Activated T-cell treated with anti-CD3 and anti-CD28 coated beads for 48 hours (primary cell): ENCODE results near the gene LMAN1.

ENCODE experiments used
- DNase-seq: peaks from one replicate; pipeline ENCODE4 v3.0.0-alpha.2; 2020; ENCODE audit warnings: low read depth

The LMAN1 gene

DNA sequence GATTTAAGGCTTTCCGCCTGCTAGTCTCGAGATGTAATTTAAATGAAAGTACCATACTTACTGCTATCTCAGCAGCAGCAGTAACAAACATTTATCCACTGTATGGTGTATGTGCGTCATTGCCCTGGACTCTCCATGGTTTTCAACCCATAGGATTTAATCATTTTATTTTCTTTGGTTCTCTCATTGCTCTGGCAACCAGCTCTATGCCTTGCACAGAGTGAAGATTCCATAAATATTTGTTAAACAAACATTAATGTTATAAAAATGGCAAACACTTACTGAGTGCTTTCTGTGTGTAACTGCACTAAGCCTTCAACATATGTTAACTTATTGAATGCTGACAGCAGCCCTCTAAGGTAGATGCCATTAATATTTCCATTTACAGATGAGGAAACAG, 1.3 kb upstream of the LMAN1 start:
- no peak for DNase-seq

DNA sequence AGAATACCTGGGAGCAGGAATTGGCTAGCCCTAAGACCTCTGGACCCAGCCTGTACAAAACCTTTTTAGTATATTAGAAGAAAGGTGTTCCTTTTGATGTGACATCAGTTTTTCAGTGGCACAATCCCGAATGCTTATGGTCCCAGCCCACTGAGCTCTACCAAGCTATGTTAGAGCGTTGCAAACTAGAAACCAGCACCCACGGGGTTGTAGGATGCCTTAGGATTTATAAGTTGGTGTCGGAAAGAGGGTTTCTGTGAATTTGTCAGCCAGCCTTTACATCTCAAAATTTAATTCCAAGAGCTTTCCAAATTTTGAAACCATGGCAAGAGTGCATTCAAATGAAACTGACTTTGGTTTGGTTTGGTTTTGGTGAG, 499 bp upstream of the LMAN1 start:
- no peak for DNase-seq

DNA sequence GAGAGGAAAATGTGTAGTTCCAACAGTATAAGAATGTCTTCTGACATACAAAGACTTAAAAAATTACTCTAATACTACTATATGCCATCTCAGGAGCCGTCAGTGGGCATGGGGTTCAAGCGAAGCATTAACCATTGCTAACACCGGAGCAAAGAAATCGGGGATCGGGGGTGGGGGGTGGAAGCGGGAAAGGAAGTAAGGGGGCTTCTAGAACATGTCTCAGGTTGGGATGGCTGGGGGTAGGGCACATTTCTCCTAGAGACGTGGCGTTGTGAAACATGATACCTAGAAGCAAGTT, 702 bp downstream of the LMAN1 start:
- no peak for DNase-seq

DNA sequence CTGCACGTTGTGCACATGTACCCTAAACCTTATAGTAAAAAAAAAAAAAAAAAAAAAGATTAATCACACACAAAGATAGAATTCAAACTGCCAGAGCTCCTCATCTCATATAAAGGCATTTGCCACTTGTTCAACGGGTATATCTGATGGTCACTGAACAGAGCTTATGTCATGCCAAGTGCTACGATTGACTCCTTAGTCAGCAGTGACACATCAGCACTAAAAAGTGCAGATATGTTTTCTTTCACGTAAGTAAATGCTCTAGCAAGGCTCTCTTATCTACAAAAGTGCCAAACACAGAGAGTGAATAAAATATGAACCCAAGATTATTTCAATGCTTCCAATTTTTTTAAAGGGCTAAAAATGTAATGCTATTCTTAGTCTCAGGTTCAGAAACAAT, 1.1 kb downstream of the LMAN1 start:
- DNase-seq: no peak

DNA sequence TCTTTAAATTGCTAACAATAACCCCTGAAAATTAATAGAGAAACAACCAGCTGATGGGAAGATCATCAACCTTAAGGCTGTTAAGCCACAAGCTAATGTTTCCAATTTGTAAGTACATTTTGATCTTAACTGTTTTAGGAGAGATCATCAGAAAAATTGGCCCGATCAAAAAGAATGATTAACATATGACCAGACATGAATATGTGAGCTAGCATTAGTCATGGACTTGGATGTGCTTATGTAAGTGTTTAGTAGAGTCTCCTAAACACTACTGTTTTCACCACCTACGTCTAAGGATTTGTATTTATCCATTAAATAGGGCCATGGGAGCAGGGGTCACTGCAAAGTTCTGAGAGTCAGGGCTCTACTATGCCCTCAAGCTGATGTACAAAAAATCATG, 4.3 kb downstream of the LMAN1 start:
- no peak for DNase-seq

DNA sequence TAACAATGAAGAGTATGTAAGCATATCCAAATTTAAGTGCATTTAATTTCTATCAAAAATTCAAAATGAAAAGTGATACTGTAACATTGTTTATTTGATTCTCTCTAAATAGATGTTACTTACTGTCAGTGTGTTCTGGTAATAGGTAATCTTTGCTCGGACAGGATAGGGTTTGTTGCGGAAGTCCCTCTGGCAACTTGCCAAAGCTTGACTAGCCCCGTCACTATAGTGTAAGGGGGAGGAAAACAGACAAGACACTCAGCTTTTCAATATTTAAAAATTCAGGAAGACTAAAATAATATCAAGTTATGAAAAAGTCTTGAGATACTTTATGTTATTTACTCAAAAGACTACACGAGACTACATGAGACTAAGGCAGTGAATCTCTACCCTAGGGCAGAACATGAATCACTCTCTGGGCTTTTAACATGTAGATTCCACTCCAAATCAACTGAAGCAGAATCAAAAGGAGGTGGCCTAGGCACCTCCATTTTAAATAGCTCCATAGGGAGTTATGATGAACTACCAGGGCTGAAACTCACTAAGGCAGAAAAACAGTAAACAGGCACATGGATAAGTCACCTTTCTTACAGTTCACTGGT, 5.9 kb downstream of the LMAN1 start:
- DNase-seq: no peak

DNA sequence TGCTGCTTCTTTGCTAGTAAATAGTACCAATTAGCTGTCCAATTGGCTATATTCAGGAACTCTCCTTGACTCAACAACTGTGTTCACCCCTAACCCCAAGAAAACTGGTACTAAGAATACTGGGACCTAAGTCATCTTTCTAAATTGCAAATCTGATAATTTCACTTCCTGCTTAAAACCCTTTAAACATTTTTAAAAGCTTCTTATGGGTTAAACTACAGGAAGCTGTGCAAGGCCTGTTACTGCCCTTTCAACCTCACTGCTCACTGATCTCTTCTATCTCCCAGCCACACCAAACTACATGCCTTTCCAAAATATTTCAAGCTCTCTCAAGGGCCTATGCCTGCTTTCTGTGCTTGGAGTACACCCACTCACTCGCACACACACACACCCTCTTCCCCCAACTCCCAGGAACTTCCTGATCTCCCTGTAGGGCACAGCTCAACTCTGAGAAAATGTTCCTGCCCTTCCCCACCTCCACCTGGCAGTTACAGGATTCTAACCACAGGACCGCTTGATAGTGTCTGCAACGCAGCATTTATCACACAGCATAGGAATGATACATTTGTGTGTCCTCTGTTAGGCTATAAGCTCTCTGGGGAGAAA, 6.7 kb downstream of the LMAN1 start:
- DNase-seq: no peak

DNA sequence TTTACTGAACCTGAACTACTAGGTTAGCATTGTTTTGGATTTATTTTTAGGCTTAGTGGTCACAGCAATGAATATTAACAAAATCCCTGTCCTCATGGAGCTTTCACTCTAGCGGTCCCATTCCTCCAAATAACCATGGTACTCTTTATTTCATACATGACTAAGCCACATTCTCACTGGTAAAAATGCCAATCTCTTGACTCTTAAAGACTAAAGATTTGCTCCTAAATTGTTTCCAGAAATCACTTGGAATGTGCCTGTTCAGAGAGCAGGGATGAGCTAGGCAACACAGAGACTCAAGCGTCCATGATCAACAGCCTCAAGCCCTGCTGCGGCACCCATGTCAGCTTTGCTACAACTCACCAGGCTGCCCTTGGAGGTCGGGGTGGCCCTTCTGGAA, 13.5 kb downstream of the LMAN1 start:
- no peak for DNase-seq

DNA sequence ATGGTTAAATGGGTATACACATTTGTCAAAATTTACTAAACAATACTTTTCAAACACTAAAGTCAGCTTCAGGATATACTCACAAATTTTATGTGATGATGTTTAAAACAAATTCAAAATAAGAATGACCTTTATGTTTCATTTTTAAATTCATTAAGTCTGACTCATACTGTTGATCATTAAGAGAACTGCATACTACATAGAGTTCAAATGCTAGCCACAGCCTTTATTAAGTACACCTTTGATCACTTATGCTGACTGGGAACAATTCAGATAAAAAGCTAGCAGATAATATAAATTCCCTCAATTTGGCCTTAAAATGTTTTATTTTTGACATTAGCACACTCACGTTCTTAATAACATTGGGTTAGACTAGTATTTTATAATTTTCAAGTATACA, 14.1 kb downstream of the LMAN1 start:
- no peak for DNase-seq

DNA sequence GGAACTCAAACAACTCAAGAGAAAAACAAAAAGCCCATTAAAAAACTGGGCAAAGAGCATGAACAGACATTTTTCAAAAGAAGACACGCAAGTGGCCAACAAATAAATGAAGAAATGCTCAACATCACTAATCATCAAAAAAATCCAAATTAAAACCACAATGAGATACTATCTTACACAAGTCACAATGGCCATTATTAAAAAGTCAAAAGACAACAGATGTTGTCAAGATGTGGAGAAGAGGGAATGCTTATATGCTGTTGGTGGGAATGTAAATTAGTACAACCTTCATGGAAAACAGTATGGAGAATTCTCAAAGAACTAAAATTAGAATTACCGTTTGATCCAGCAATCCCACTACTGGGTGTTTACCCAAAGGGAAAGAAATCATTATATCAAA, 15.1 kb downstream of the LMAN1 start:
- DNase-seq: no peak

DNA sequence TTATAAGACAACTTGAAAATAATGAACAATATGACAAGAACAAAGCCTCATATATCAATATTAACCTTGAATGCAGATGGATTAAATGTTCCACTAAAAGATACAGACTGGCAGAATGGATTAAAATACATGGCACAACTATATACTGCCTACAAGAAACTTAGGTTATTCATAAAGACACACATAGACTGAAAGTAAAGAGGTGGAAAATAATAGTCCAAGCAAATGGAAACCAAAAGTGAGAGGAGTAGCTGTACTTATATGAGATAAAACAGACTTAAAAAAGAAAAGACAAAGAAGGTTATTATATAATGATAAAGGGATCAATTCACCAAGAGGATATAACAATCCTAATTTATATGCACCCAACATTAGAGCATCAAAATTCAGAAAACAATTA, 18.2 kb downstream of the LMAN1 start:
- DNase-seq: no peak

DNA sequence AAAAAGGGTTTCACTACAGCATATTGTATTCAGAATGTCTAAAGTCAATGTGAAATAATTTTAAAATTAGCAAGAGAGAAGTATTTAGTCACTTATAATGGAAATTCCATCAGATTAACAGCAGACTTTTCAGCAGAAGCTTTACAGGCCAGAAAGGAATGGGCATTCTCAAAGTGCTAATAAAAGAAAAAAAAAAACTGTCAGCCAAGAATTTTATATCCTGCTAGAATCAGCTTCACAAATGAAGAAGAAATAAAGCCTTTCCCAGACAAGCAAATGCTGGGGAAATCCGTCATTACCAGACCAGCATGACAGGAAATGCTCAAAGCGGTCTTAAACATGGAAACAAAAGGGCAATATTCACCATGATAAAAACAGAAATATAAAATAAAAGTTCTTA, 18.8 kb downstream of the LMAN1 start:
- DNase-seq: no peak

DNA sequence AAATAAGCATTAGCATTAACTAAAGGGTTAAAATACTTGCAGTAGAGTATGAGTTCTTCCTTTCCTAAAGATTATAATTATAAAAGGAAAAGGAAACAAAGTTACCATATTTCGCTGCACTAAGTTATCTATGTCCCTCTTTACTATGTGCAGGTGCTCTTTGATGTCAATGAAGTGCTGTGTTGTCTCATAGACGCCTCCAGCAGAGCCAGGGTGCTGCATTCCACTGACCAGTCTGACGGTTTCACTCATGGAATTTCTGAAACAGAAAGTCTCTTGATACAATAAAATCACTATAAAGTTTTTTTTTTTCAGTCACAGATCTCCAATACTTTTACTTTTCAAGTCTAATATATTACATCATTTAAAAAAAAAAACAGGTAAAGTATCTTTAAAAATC, 26.1 kb downstream of the LMAN1 start:
- no peak for DNase-seq

DNA sequence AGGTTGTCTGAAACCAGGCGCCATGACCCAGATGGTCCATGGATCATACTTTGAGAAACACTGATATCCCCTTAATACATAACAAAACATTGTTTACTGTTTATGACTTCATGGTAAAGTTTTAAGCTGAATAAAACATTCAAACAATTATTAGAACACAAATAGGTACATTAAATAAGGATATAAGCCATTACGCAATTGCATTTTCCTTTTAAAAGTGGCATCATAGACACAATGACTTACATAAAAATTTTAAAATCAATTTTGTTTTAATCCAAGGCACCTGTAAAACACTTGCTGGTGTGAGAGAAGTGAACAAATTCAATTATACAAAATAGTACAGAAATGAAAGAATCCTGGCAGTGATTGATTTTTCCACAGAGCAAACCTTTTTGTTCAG, 30.4 kb downstream of the LMAN1 start:
- no peak for DNase-seq

DNA sequence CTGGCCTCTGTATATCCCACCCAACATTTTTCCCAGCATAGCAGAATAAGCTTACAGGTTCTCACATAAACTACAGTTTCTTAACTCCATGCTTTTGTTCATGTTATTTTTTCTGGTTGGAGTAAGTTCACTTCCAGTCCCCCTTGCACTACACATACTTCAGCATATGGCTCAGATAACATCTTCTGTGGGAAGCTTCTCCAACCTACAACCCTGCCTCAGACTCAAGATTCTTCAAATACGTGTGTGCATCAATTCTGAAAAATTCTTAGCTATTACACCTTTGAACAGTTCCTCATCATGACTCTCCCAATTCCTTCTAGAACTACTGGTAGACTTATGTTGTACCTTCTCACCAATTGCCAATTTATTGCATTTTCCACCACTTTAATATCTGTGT, 33.1 kb downstream of the LMAN1 start:
- no peak for DNase-seq

DNA sequence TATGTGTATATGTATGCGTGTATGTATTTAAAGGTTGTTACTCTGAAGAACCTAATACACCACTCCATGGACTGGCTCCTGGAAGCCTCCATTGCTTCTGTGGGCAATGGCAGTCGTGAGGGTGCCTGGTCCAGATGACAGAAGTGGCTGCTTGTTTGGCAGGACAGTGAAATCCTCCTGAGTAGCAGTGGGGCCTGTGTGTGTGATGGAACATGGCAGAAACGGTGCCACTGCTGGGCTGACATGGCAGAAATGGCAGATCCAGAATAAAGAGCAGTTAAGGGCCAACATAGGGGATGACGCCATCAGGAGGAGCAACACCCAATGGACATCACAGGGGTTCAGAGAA, 34.5 kb downstream of the LMAN1 start:
- no peak for DNase-seq

DNA sequence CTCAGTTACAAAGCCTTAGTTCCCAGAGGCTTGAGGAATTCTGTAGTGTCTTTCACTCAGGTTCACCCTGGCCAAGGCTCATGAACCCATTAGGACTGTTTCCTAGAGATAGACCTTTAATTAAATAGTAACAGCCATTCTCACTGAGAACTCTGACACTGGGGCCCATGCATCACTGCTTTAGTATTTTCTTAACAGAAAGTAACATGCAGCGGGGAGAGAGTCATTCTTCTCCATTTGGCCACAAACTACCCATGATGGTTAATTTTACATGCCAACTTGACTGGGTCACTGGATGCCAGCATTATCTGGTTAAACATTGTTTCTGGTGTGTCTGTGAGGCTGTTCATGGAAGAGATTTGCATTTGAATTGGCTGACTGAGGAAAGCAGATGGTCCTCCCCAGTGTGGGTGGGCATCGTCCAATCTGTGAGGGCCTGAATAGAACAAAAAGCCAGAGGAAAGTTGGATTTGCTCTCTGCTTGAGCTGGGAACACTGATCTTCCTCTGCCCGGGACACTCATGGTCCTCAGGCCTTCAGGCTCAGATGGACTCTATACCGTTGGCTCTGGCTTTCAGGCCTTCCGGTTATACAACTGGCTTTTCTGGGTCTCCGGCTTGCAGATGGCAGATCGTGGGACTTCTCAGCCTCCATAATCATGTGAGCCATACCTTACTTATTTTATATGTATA, 35.0 kb downstream of the LMAN1 start:
- no peak for DNase-seq

DNA sequence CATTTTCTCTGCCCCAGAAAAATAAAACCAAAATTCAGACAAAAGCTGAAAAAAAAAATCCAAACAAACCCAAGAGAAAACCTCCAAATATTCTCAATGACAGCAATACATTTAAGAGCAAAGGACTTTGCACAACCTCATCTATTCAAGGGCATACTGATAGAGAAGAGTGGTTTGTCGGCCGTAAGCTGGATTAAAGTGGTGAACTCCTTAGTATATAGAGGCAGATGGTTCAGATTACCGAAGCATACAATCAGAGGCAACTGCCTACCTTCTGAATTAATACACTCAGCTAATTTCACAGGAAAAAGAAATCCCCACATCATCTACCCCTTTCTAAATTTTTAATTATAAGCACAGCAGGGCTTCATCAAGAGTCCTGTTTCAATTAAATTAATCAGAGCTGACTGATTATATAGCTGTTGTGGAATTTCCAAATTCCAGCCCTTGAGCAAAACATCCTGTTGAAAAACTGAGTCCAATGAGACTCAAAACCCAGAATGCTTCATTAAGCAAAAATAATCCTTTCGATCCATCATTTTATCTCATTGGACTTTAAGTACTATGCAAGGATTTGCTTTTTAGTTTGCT, 40.5 kb downstream of the LMAN1 start, which contains the start of gene CPLX4:
TSS of gene CPLX4 (minus strand) at position 190 of the 591 bp plus-strand sequence. CDS start at position 3, 187 bp downstream.
- DNase-seq: no peak

DNA sequence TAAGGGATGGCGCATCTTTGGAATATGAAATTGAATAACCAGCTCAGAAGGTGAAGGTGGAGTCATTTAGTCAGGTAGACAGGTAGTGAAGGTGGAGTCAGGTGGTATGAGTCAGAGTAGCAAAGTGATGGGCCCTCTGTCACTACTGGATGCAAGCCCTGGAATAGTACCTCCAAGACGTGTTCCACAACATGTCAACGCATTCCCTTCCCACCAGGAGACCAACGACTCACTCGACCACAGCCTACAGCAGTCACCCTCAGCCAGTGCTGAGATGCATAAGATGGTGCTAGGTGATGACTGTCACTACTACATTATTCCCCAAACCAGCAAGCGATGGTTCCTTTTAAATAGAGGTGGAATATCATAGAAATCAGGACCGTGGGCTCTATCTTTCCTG, 47.4 kb downstream of the LMAN1 start:
- DNase-seq: no peak

DNA sequence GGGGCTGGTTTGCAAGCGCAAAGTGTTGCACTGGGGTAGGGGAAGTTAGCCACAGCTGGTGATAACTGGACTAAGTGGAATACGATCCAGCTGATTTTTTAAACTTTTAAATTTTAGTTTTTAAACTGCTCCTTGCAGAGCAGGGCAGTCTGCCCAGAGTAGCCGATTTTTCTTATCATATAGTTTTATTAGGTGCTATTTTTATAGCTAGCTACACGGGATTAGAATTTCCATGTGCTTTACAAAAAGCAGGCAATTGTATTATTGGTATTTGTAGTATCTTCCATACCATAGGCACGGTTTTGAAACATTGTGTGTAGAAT, 50.2 kb downstream of the LMAN1 start:
- DNase-seq: no peak

DNA sequence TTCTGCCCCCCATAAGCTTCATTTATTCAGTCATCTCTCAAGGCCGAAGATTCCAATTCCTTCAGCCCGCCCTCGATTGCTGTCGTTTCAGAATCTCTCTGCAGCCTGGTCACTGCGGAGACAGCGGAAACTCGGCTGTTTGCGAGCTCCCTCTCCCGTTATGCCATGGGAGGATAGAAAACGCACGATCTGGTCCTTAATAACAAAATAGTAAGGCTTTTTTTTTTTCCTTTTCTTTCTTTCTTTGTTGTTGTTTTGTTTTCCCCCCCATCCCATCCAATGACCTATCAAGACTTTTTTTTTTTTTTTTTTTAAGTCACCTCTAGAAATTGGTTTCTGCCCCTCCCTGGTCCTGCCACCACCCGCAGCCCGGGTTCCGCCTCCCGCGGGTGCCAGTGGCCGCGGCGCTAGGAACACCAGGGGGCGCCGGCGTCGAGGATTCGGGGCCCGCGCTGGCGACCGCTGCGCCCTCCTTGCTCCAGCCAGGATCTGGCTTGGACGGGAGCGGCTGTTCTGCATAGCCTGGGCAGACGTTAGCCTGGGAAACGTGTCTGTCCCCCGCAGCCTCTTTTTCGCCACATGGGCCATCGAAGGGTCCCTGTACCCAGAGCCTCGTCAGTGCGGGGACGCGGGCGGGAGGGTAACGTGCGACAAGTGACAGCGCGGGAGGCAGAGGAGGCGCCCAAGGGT, 50.7 kb downstream of the LMAN1 start:
- DNase-seq: peak; percentile 72

DNA sequence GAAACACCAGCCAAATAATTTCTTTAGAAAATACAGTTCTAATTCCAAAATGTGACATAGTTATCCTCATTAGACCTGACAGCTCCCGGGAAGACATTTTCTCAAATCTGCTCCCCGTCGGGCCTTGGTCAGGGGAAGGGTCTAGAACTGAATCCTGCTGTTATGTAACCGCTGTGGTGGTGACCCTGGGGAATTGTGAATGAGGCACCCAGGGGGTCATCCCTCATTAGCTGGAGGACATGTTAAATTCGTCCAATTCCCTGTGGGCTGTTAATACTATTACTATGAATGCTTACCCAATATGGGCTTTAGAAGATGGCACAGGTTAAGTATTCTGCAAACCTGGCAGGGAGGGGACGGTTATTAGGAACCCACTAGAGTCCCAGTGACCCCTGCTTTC, 52.4 kb downstream of the LMAN1 start:
- DNase-seq: no peak

DNA sequence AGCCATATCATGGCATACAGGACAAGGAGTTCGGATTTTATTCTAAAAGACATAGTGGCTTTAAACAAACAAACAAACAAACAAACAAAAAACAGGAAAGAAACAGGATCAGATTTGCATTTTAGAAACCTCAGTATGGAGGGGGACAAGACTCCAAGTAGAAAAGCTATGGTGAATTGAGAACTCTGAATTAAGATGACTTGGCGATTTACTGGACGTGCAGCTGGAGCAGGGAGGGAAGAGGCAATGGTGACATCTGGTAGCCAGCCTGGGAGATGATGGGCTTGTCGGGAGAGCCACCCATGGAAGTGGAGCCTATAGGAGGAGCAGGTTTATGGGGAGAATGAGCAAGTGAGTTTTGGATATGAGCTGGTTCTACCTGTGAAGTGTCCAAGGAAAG, 53.8 kb downstream of the LMAN1 start:
- DNase-seq: no peak
